GM19452 (cell line): Measurements from ENCODE around the gene CAMK2B.

Experiments used
- ATAC-seq: cut with Tn5 transposase; IDR thresholded peaks from one replicate; pipeline ENCODE4 v1.9.1; 2021; ENCODE audit not compliant: unreplicated experiment

The CAMK2B gene

GRCh38 chr7:44232901-44233715, 92.3 kb downstream of the CAMK2B start:
- ATAC-seq, result no peak

DNA sequence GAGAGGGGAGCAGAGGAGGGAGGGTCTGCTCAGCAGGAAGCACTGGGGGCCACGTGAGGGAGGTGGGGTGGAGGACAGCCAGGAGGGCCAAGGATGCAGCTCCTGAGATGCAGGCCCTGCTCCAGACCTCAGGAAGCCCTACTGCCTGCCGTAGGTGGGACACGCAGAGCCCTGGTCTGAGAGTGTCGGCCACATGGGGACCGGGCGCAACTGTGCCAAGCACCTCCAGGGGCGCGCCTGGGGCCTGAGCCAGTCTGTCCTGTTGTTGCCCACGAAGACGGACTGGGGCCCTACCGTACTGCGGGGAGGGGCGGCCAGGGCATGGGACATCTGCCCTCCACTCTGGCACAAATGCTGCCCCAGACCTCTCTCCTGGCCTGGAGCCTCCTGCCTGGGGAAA, 93.0 kb downstream of the CAMK2B start:
- ATAC-seq, result no peak

- no peak for ATAC-seq
Measured at GRCh38 chr7:44231088-44231487, 94.3 kb downstream of the CAMK2B start.

- no peak for ATAC-seq
Measured at GRCh38 chr7:44230286-44230685, 95.1 kb downstream of the CAMK2B start.

DNA sequence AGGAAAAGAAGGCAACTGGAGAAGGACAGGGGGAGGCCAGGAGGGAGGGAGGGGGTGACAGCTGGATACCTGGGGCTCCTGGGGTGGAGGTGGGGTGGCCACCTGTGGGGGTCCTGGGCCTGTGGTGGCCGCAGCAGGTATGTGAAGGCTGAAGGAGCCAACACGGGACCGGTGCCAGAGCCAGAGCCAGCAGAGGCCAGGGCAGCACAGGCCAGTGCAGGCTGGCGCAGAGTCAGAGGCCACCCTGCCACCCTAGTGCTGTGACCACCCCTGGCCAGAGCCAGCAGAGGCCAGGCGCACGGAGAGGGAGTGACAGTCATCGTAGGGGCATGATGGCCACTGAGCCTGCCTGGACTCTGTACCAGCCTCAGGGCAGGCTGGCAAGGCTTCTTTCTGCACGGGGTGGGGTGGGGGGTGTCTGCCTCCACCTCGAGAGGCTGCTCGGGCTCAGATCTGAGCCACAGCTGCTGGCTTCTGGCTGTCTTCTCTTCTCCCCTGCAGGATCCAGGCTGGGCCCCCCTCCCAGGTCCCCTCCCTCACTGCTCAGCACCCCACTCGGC, 95.8 kb downstream of the CAMK2B start:
- ATAC-seq, result no peak

DNA sequence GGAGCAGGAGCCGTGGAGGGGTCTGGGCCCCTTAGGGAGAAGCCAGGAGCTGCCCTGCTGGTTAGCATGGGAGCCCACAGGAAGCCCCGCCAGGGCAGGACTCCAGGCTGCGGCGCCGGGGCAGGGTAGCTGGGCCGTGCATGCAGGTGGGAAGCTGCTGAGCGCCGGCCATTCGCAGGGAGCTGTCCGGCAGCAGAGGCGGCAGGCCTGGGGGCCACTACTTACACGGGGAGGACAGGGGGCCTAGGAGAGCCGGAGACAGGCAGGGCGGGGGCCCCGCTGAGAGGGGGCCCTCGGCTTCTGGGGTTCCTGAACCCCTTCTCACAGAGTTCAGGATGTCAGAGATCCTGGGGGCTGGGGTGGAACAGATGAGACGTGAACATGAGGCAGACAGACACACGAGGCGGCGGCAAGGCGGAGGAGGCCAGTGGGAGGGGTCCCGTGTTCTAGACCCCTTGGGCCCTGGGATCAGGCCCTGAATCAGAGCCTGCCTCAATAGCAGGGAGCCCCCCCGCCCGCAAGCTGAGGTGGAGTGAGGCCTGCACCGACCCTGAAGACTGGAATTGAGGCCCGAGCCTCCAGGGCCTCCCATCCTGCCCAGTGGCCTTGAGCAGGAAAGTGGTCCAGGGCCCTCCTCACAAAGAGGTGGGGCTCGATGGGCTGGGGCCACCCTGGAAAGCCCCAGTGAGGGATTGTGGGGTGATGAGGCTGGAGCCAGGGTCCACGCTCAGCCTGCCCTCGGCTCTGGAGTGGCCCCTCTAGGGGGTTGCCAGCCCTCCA, 96.6 kb downstream of the CAMK2B start:
- no peak for ATAC-seq

DNA sequence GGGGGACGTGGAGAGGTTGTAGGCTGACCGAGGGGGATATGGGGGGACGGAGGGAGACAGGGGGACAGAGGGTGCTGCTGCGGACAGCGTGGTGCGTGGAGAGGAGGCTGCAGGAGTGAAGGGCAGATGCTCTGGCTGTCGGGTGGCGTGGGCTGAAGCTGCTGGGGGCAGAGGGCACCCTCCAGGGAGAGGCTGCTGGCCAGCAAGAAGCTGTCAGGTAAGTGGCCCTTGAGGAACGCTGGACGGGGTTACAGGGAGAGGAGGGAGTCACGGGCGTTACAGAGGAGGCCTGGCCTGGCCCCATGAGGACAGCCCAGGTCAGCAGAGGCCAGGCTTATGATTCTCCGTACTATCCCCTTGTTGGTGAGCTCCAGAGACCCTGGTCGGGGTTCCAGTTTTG, 97.5 kb downstream of the CAMK2B start:
- no peak for ATAC-seq

DNA sequence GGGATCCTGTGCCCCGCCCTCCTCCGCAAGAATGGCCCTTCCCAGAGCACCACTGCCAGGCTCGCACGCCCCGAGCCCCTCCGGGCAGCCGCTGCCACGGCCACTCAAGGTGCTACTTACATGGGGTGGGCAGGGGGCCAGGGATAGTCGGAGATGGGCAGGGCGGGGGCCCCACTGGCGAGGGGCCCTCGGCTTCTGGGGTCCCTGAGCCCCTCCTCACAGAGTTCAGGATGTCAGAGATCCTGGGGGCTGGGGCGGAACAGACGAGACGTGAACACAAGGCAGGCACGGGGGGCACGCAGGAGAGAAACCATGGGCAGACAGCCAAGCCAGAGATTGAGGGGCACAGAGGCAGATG, 99.0 kb downstream of the CAMK2B start:
- ATAC-seq, result no peak

DNA sequence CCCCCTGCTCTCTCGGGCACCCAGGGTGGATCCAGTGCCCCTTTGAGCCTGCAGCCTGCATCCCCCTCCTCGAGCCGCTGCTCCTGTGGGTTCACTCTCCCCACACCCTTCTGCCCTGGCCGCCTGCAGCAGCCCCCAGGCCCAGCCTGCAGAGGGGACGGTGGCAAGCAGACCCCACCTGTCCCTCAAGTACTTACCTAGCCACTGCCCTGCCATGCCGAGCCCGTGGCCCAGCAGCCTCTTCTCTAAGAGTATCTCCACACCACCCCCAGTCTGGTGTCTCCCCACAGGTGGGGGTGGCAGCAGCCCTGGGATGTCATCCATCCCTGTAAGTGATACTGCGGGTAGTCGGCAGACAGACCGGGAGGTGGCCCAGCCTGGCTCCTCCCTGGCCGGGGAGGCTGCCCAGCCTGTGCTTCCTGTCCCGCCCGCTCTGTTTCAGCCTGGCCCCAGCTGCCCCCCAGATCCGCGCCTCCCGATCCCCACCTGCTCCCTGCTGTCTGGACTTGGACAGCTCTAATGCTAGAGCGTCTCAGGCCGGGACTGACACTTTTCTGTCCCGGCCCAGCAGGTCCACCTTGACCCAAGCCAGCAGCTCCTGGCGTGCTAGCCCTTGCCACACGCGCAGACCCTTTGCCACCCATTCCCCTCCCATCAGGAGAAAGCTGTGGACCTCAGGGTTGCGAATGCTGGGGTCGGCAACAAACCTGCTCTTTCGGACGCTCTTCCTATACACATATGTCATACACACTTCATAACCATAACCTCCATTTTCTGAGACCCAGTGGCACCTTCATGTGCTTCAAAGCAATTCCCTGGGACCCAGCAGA, 99.6 kb downstream of the CAMK2B start:
- no peak for ATAC-seq

DNA sequence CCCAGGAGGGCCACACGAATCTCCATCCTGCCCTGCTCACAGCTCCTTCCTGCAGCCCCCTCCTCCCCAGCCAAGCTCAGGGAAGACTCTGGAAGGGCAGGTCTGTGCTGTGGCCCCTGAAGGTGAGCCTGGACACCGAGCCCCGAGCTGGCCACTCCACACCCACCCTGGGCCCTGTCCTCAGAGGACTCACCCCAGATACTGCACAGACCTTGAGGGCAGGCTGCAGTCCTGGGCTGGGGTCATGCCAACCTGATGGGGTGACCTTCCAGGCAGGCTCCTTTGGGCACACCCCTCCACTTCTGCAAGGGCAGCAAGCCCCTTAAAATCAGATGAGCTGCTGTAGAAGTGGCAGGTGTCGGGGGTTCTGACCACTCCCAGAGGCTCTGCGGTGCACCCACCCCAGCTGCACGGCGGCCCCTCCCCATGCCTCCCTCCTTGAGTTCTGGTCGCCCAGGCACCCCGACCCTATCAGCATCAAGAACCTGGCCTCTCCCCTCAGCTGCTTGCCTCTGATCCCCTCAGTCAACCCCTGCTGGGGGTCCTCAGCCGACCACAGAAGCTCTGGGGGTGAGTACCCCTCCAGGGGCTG, 100.3 kb downstream of the CAMK2B start:
- no peak for ATAC-seq

GRCh38 chr7:44224080-44224973, 101.1 kb downstream of the CAMK2B start:
- no peak for ATAC-seq

DNA sequence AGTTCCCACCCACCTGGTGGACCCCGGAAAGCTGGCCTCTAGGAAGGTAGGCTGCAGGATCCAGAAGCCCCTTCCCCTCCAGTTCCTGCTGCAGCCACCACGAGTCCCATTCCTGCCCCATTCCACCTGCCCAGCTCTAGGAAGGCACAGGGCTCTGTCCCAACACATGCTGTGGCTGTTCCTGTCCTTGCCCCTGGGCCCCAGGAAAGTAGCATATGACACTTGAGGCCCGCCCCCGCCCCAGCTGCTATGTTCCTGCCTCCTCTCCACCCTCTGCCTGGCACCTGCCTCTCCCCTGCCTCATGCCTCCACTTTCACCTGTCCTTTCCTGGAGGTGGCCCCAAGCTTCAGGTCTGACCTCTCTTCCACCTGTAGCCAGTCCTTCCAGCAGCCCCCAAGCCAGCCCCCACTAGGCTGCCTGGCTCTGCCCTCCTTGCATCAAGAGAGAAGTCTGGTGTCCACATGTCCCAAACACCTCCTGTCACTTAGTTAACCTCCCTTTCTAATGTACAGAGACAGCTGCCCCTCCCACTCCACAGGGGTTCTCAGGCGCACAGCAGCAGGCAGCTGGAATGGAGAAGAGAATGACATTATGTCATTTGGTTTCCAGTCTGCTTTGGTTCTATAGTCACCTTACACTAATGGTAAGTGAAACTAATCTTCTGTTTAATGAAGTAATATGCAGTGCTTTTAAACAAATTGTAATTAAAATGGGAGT, 101.9 kb downstream of the CAMK2B start:
- ATAC-seq, result no peak

- no peak for ATAC-seq
Measured at GRCh38 chr7:44222776-44223261, 102.6 kb downstream of the CAMK2B start.

- ATAC-seq, result no peak
Measured at GRCh38 chr7:44222074-44222473, 103.3 kb downstream of the CAMK2B start.

DNA sequence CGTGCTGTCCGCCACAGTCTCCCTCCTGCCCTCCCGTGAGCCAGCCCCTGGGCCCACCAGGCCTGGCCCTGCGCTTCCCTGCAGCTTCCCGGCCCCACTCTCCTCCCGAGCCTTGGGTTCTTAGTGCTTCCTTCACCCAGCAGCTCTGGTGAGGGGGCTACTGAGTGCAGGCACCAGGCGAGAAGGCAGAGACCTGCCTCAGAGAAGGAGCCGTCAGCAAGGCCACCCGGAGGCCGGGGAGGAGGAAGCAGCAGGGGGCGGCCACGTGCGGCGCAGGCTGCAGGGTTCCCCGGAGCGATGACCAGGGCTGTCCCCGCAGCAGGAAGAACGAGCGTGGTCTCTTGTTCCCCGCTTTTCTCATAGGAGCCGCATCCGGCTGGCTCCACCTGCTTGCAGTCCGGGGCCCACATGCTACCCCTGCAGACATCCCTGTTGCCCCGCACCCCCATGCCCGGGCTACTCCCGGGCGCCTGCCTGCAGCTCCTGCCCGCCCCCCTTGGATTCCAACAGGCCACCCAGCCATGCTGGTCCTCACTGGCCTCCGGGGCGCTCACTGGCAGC, 104.1 kb downstream of the CAMK2B start:
- ATAC-seq, result no peak

DNA sequence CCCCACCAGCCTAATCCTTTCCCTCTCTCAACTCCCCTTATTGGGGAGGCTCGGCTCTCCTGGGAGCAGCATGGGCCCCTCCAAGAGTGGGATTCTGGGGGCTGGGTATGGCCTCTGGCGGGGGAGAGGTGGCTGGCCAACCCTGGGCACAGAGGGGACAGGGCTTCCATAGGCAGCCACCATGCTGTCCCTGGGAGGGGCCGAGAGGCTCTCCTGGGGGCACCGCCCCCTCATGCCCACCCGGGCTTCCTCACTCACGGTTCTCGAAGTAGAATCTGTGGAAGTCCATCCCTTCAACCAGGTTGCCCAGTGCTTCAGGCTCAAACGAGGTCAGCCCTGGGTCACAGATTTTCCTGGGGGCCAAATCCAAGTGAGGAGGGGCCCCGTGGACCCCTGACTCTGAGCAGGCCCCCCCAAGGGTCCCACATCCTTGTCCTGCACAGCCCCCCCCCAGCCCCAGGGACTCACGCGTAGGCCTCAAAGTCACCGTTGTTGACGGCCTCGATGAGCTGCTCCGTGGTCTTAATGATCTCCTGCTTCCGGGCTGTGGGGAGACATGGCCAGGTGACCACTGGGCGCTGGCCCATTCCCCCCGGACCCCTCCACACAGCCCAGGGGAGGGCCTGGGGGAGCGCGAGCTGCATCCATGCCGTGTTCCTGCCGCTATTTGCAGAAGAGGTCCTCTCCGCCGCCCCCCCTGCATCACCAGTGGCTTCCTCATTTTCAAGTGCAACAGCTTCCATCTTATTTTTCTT, 104.9 kb downstream of the CAMK2B start:
- no peak for ATAC-seq

- no peak for ATAC-seq
Measured at GRCh38 chr7:44220046-44220357, 105.4 kb downstream of the CAMK2B start.

GRCh38 chr7:44219371-44220045, 105.9 kb downstream of the CAMK2B start:
- ATAC-seq, result no peak
